GF-D8 (cell line): ENCODE results near the gene LRRN4CL.
"Not testable (repeated sequence)": the region's sequence is repeated elsewhere in the genome, so short reads cannot be mapped to it uniquely, and the experiment has no call there.

Experiments
- DNase-seq: peaks from one replicate; lab custom pipeline; 2025; lab: John Stamatoyannopoulos, UW

Gene LRRN4CL

GRCh38 chr11:62675415-62675814 is 13.9 kb downstream of the LRRN4CL start:
- DNase-seq, result not testable (repeated sequence)

DNA sequence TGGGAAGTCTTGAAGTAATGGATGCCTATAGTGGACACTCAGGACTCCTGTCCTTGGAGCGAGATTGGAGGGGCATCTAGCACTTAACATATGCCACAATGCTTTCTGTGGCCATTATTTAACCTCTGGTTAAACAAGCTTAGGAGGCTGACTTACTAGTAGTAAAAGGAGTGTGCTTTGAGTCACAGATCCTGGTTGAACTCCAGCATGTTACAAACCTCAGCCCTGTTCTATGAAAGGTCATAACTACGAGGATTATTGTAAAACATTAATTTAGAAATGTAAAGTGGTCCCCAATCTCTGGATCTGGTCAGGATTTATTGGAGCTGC is 16.2 kb downstream of the LRRN4CL start:
- DNase-seq, result no peak

- peak; percentile 60 for DNase-seq
Measured at GRCh38 chr11:62671608-62672389, 17.5 kb downstream of the LRRN4CL start, which contains the start of the genes LBHD1 and UQCC3. Gene LBHD1 (minus strand): TSS chr11:62672267. CDS start chr11:62670031, 2,236 bp downstream. Gene UQCC3 (plus strand): TSS chr11:62671673. CDS start chr11:62671746, 73 bp downstream.

DNA sequence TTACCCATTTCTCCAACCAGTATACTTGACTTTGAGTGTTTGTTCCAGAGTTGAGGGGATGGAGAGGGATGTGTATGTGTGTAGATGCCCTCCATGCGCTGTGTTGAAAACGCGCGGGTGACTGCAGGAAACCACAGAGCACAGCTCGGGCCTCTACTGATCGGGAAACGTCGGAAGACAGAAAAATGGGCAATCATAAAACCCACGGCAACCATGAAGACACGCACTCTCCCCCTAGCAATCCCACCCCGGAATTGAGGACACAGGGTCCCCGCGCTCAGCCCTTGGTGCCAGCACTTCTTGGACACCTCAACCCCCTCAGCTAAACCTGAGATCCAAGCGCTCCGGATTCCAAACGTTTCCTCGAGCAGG is 18.1 kb downstream of the LRRN4CL start:
- peak; percentile 71 for DNase-seq

- no peak for DNase-seq
Measured at GRCh38 chr11:62669420-62670161, 19.7 kb downstream of the LRRN4CL start.

DNA sequence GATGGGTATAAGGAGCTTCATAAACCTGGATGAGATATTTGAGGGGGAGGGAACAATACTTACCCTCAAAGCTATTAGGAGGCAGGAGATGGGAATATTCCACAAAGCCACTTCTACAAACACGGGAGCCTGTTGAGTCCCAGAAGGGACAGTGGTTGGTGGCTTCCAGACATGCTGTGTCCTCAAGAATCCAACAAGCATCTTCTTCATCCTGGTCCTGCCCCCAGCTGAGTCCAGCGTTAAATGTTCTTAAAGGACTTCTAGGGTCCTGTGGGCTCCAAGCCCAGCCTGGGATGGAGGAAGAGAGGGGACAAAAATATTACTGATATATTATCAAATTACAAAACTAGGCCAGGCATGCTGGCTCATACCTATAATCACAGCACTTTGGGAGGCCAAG is 21.9 kb downstream of the LRRN4CL start:
- no peak for DNase-seq

DNA sequence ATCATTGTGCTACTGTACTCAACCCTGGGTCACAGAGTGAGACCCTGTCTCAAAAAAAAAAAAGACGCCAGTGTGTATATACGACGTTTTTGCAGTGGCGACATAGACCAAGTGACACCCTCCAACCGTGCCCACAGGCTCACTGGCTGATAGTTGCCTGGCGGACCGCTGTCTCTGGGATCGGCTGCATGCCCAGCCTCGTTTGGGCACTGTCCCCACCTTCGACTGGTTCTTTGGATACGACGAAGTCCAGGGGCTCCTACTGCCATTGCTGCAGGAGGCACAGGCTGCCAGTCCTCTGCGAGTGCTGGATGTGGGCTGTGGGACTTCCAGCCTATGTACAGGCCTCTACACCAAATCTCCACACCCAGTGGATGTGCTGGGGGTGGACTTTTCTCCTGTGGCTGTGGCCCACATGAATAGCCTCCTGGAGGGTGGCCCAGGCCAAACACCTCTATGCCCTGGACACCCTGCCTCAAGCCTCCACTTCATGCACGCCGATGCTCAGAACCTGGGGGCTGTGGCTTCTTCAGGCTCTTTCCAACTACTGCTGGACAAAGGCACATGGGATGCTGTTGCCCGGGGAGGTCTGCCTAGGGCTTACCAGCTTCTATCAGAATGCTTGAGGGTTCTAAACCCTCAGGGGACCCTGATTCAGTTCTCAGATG is 22.9 kb downstream of the LRRN4CL start:
- DNase-seq, result no peak

DNA sequence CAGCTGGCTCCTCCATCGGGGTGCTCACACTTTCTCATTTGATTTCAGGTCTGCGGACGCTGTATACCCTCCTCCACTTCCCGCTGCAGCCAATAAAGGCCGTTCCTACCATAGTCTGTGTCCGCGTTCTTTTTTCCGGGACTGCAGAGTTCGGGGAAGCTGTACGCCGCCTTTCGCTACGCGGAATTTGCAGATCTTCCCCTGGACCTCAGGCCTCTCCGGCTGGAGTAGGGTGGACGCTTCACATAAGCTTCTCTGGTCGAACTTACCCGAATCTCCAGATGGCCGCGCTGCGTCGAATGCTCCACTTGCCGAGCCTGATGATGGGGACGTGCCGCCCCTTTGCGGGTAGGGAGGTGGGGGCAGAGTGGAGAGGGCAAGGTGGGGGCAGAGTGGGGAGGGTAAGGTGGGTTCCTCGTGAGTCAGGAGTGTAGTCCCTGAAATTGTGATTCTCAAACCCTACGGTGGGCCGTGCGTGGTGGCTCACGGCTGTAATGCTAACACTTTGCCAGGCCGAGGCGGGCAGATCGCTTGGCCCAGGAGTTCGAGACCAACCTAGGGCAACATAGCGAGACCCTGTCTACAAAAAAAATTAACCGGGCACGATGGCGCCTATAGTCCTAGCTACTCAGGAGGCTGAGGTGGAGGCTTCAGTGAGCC is 23.6 kb downstream of the LRRN4CL start:
- DNase-seq, result peak; percentile 33

DNA sequence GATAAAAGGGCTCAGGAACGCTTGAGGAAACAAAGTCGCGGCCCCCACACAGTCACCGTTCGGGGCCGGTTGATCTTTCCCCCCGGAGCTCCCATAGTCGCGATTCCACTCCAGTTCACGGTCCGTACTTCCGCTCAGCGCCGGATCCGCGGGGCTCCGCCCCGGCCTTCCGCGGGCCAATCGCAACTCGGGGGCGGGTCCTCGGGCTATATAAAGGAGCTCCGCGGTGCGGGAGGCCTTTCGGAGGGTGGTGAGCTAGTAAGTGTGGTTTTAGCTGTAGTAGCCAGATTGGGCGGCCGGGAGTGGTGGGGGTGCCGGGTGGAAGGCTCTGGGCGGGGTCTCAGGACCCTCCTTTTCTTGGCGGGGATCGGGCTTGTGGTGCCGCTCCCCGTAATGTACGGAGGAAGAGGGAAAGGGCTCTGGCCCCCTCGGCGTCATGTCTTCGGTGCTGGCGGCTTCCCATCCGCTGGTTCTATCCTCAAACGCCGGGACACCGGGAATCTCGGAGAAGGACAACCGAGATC is 24.2 kb downstream of the LRRN4CL start, which contains the start of the genes C11orf98 and CSKMT:
Gene C11orf98 (minus strand): TSS at position 136 of the 524 bp plus-strand sequence. CDS start 41 bp downstream, at position 95.
Gene CSKMT (plus strand): TSS at position 238 of the 524 bp plus-strand sequence. CDS start 568 bp downstream, outside the sequence.
- DNase-seq, result peak; percentile 78

DNA sequence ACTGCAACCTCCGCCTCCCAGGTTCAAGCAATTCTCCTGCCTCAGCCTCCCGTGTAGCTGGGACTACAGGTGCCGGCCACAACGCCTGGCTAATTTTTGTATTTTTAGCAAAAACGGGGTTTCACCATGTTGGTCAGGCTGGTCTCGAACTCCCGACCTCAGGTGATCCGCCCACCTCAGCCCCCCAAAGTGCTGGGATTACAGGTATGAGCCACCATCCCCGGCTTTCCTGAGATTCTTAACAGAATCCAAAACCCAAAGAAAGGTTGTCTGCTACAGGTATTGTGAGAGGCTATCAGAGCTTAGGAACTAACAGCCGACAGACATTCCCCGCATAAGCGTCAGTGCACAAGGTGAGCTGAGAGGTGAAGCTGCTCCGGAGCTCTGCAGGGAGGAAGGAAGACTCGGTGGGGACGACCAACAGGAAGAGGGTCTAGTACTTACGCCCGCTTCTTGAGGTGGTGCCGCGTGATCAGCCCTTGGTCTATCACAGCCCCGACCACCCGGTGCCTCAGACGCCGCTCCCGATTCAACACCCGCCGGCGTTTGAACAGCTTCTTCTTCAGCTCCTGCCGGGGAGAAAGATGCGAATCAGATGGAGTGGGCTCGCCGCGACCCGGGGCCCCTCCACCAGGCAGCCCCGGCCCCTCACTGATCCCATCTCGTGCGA is 24.8 kb downstream of the LRRN4CL start:
- DNase-seq, result no peak

DNA sequence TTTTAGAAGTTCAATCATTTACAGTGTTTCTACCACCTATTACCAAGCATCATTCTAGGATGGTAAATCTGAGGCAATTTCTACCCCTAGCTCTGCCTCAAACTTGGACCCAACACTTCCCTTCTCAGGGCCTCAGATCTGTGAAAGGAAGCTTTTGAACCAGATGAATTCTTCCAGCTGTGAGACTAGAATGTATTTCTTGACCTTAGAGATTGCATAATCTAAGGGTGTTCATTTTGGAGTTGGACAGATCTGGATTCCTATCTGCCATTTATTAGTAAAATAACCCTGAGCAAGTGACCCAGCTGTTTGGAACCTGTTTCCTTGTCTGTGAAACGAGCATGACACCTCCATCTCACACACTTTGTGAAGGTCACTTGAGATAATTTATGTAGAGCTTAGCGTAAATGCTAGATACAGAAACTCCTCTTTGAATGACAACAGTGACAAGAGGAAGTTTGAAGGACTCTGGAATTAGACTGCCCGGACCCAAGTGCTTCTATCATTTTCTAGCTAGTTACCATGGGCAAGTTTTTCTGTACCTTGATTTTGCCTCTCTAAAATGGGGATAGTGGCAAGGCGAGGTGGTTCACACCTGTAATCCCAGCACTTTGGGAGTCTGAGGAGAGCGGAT is 32.4 kb downstream of the LRRN4CL start:
- DNase-seq, result no peak

DNA sequence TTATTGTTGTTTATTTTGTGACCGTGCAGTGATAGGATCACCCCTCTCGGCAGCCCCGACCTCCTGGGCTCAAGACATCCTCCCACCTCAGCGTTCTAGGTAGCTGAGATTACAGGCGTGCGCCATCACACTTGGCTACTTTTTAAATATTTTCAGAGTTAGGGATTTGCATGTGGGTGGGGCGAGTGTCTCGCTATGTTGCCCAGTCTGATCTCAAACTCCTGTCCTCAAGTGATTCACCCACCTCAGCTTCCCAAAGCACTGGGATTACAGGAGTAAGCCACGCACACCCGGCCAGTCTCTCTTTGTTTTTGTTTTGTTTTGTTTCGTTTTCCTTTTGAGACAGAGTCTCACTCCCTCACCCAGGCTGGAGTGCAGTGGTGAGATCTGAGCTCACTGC is 35.0 kb downstream of the LRRN4CL start:
- DNase-seq, result no peak

DNA sequence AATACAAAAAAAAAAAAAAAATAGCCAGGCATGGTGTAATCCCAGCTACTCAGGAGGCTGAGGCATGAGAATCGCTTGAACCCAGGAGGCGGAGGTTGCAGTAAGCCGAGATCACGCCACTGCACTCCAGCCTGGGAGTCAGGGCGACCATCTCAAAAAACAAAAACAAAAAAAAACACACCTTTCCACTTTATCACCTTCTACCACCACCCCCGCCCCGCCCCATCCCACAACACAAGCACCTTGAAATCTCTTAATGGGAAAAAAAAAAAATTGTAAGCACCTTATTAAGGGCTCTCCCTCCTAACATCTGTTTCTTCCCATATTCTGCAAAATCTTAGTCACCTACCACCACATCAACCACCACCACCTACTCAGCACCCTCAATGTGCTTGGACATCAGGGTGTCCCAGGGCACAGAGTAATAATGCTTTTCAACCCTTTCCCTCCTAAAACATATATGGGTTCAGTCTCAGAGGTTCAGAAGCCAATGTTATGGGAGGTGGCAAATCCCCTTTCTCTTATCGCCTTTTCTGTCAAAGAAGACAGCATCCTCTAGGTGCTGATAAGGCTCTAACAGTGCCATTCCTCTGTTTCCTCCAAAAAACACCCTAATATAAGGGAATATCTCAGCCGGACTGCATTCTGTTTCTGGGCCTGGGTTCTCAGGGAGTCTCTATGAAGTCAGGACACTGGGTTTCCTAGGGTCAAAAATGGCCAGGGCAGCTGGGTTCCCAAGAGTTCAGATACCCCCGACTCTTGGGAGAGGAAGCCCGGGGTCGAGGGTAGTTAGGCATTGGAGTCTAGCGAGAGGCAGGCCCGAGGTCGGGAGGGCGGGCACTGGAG is 36.9 kb downstream of the LRRN4CL start:
- DNase-seq, result no peak

DNA sequence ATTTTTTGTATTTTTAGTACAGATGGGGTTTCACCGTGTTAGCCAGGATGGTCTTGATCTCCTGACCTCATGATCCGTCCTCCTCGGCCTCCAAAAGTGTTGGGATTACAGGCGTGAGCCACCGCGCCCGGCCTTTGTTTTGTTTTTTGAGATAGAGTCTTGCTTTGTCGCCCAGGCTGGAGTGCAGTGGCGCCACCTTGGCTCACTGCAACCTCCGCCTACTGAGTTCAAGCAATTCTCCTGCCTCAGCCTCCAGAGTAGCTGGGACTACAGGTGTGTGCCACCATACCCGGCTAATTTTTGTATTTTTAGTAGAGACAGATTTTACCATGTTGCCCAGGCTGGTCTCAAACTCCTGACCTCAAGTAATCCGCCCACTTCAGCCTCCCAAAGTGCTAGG is 39.0 kb downstream of the LRRN4CL start:
- not testable (repeated sequence) for DNase-seq

GRCh38 chr11:62649486-62649885 is 39.8 kb downstream of the LRRN4CL start:
- no peak for DNase-seq

GRCh38 chr11:62648967-62649364 is 40.4 kb downstream of the LRRN4CL start:
- DNase-seq, result no peak

- DNase-seq, result no peak
Measured at GRCh38 chr11:62648185-62648966, 41.0 kb downstream of the LRRN4CL start.

- no peak for DNase-seq
Measured at GRCh38 chr11:62647609-62648005, 41.7 kb downstream of the LRRN4CL start.
